SK-N-SH treated with all-trans-retinoic acid at 6 μM for 48 hours (cell line): ENCODE results near the gene CCDC14.
A peak's percentile ranks its signal among the peaks of the same experiment; 100 is the strongest.

ENCODE experiments used
- ATAC-seq: fragments of 200-7000 bp; cut with Tn5 transposase; 3 replicates; pipeline ENCODE4 v1.9.1; 2020; ENCODE audit warnings: mild to moderate bottlenecking, moderate library complexity
- ARNTL ChIP-seq: fragments of 450-650 bp; formaldehyde crosslinking; IDR thresholded peaks from 2 replicates; pipeline ENCODE4 v1.5.0; 2020; ENCODE audit warnings: low read depth, mild to moderate bottlenecking, moderate library complexity, borderline replicate concordance
- BACH2 ChIP-seq: fragments of 250-450 bp; sonication (Bioruptor Pico); IDR thresholded peaks from 2 replicates; pipeline ENCODE4 v1.9.0; 2021; ENCODE audit warnings: mild to moderate bottlenecking, borderline replicate concordance
- CSDC2 ChIP-seq: fragments of 250-450 bp; sonication (Bioruptor Pico); IDR thresholded peaks from 2 replicates; pipeline ENCODE4 v1.5.0; 2020; ENCODE audit warnings: mild to moderate bottlenecking, moderate library complexity
- ESRRG ChIP-seq: fragments of 250-450 bp; sonication (Bioruptor Pico); IDR thresholded peaks from 2 replicates; pipeline ENCODE4 v1.6.1; 2021; ENCODE audit warnings: mild to moderate bottlenecking
- GLIS3 ChIP-seq: fragments of 250-450 bp; sonication (Bioruptor Pico); IDR thresholded peaks from 2 replicates; pipeline ENCODE4 v1.5.0; 2020; ENCODE audit warnings: mild to moderate bottlenecking, moderate library complexity
- ISL1 ChIP-seq: fragments of 250-450 bp; sonication (Bioruptor Pico); IDR thresholded peaks from 2 replicates; pipeline ENCODE4 v2.1.2; 2022; ENCODE audit warnings: mild to moderate bottlenecking, moderate library complexity
- OSR1 ChIP-seq: fragments of 250-450 bp; sonication (Bioruptor Pico); IDR thresholded peaks from 2 replicates; pipeline ENCODE4 v1.8.0; 2022; ENCODE audit warnings: moderate library complexity, mild to moderate bottlenecking, inconsistent platforms
- PPARA ChIP-seq: fragments of 250-450 bp; sonication (Bioruptor Pico); IDR thresholded peaks from 2 replicates; pipeline ENCODE4 v1.5.0; 2020; ENCODE audit warnings: mild to moderate bottlenecking, borderline replicate concordance
- RARB ChIP-seq: fragments of 250-450 bp; sonication (Bioruptor Pico); IDR thresholded peaks from 2 replicates; pipeline ENCODE4 v1.8.0; 2021; ENCODE audit warnings: mild to moderate bottlenecking, moderate library complexity
- SNAI2 ChIP-seq: fragments of 250-450 bp; sonication (Bioruptor Pico); IDR thresholded peaks from 2 replicates; pipeline ENCODE4 v1.5.0; 2020; ENCODE audit warnings: mild to moderate bottlenecking, moderate library complexity
- TCF4 ChIP-seq: fragments of 250-450 bp; sonication (Bioruptor Pico); IDR thresholded peaks from 2 replicates; pipeline ENCODE4 v1.8.0; 2021; ENCODE audit warnings: mild to moderate bottlenecking, moderate library complexity, borderline replicate concordance
- TOX ChIP-seq: fragments of 250-450 bp; sonication (Bioruptor Pico); IDR thresholded peaks from 2 replicates; pipeline ENCODE4 v1.8.0; 2021; ENCODE audit warnings: mild to moderate bottlenecking, moderate library complexity, borderline replicate concordance
- ZC3H10 ChIP-seq: fragments of 250-450 bp; sonication (Bioruptor Pico); IDR thresholded peaks from 2 replicates; pipeline ENCODE4 v1.5.1; 2021; ENCODE audit warnings: mild to moderate bottlenecking, moderate library complexity
- ZFP3 ChIP-seq: fragments of 250-450 bp; sonication (Bioruptor Pico); IDR thresholded peaks from 2 replicates; pipeline ENCODE4 v1.5.0; 2020; ENCODE audit warnings: mild to moderate bottlenecking, moderate library complexity
- ZFP30 ChIP-seq: fragments of 450-650 bp; formaldehyde crosslinking; IDR thresholded peaks from 2 replicates; pipeline ENCODE4 v1.5.0; 2022; ENCODE audit warnings: mild to moderate bottlenecking, moderate library complexity
- ZNF565 ChIP-seq: fragments of 450-650 bp; formaldehyde crosslinking; conservative IDR thresholded peaks from 2 replicates; pipeline ENCODE4 v1.5.0; 2020; ENCODE audit warnings: low read depth, mild to moderate bottlenecking, moderate library complexity
- ZNF70 ChIP-seq: fragments of 450-650 bp; formaldehyde crosslinking; IDR thresholded peaks from 2 replicates; pipeline ENCODE4 v1.5.0; 2020; ENCODE audit warnings: mild to moderate bottlenecking, moderate library complexity
- ZNF8 ChIP-seq: fragments of 450-650 bp; formaldehyde crosslinking; IDR thresholded peaks from 2 replicates; pipeline ENCODE4 v1.5.0; 2020; ENCODE audit warnings: mild to moderate bottlenecking, moderate library complexity
- TF ChIP-seq, protein P1 (sequence below): fragments of 250-450 bp; sonication (Bioruptor Pico); IDR thresholded peaks from 2 replicates; pipeline ENCODE4 v1.8.0; 2021; ENCODE audit warnings: low read depth, mild to moderate bottlenecking, moderate library complexity, borderline replicate concordance
- TF ChIP-seq, protein P2 (sequence below): fragments of 250-450 bp; sonication (Bioruptor Pico); IDR thresholded peaks from 2 replicates; pipeline ENCODE4 v1.8.0; 2020; ENCODE audit warnings: mild to moderate bottlenecking, moderate library complexity, borderline replicate concordance
- TF ChIP-seq, protein P3 (sequence below): fragments of 250-450 bp; sonication (Bioruptor Pico); IDR thresholded peaks from 2 replicates; pipeline ENCODE4 v1.5.1; 2020; ENCODE audit warnings: low read depth, mild to moderate bottlenecking, moderate library complexity
- TF ChIP-seq, protein P4 (sequence below): fragments of 250-450 bp; sonication (Bioruptor Pico); IDR thresholded peaks from 2 replicates; pipeline ENCODE4 v1.5.0; 2020; ENCODE audit warnings: mild to moderate bottlenecking, moderate library complexity
- TF ChIP-seq, protein P5 (sequence below): fragments of 250-450 bp; sonication (Bioruptor Pico); IDR thresholded peaks from 2 replicates; pipeline ENCODE4 v1.5.1; 2021; ENCODE audit warnings: mild to moderate bottlenecking, moderate library complexity

The CCDC14 gene

DNA sequence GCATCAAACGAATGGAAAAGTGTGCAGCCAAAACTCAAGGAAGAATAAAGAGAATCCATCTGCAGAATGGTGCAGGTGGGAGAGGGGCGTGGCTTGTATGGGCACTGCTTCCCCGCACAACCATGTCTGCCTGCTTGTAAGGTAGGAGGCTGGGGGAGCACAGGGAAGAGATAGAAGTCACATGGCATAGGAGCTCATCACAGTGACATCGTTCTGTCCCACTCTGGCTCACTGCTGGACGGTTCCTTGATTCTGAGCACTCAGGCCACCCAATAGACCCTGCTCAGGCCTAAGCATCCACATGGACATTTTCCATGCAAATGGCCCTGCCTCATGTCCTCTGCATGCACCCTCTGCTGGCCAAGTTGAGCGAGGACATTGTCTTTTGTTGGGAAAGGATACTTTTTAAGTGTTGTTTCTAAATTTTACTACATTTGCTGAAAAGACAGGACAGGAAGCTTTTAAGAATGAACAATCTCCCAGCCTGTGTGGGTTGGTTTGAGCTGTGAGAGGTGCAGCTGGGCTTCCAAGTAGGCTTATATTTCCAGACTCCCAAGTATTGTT lies 79.9 kb downstream of the CCDC14 start:
- ATAC-seq = peak; percentile 12; the same call in 1 of the 3 replicates
- no peak for TF ChIP-seq TOX (CRISPR knock-in tag)
- TF ChIP-seq TCF4 (CRISPR knock-in tag) = no peak
- TF ChIP-seq CSDC2 (CRISPR knock-in tag) = no peak
- no peak for TF ChIP-seq SNAI2 (CRISPR knock-in tag)
- no peak for TF ChIP-seq ISL1 (CRISPR knock-in tag)
- no peak for TF ChIP-seq BACH2
- TF ChIP-seq, protein P1, sequence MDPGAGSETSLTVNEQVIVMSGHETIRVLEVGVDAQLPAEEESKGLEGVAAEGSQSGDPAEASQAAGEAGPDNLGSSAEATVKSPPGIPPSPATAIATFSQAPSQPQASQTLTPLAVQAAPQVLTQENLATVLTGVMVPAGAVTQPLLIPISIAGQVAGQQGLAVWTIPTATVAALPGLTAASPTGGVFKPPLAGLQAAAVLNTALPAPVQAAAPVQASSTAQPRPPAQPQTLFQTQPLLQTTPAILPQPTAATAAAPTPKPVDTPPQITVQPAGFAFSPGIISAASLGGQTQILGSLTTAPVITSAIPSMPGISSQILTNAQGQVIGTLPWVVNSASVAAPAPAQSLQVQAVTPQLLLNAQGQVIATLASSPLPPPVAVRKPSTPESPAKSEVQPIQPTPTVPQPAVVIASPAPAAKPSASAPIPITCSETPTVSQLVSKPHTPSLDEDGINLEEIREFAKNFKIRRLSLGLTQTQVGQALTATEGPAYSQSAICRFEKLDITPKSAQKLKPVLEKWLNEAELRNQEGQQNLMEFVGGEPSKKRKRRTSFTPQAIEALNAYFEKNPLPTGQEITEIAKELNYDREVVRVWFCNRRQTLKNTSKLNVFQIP (CRISPR knock-in tag) = no peak
- TF ChIP-seq, protein P2, sequence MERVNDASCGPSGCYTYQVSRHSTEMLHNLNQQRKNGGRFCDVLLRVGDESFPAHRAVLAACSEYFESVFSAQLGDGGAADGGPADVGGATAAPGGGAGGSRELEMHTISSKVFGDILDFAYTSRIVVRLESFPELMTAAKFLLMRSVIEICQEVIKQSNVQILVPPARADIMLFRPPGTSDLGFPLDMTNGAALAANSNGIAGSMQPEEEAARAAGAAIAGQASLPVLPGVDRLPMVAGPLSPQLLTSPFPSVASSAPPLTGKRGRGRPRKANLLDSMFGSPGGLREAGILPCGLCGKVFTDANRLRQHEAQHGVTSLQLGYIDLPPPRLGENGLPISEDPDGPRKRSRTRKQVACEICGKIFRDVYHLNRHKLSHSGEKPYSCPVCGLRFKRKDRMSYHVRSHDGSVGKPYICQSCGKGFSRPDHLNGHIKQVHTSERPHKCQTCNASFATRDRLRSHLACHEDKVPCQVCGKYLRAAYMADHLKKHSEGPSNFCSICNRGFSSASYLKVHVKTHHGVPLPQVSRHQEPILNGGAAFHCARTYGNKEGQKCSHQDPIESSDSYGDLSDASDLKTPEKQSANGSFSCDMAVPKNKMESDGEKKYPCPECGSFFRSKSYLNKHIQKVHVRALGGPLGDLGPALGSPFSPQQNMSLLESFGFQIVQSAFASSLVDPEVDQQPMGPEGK (CRISPR knock-in tag) = no peak
- no peak for TF ChIP-seq RARB (CRISPR knock-in tag)
- no peak for TF ChIP-seq ZFP3
- no peak for TF ChIP-seq ARNTL (CRISPR knock-in tag)
- TF ChIP-seq GLIS3 = no peak

DNA sequence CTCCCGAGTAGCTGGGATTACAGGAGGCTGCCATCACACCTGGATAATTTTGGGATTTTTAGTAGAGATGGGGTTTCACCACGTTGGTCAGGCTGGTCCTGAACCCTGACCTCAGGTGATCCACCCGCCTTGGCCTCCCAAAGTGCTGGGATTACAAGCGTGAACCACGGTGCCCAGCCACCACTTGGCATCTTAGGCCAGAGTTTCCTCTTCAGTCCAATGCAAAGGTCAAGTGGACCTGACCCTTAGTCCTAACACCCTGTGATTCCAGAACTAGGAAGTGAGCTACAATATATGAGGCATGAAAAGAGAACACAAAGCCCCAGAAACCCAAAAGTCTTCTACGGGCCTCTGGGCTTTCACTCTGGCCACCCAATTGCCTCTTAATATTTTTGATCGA lies 82.2 kb downstream of the CCDC14 start:
- TF ChIP-seq OSR1 (CRISPR knock-in tag) = no peak
- no peak for TF ChIP-seq ZNF8 (CRISPR knock-in tag)
- TF ChIP-seq ZFP30 (CRISPR knock-in tag) = no peak
- no peak for TF ChIP-seq CSDC2 (CRISPR knock-in tag)
- no peak for TF ChIP-seq TOX (CRISPR knock-in tag)
- TF ChIP-seq, protein P3, sequence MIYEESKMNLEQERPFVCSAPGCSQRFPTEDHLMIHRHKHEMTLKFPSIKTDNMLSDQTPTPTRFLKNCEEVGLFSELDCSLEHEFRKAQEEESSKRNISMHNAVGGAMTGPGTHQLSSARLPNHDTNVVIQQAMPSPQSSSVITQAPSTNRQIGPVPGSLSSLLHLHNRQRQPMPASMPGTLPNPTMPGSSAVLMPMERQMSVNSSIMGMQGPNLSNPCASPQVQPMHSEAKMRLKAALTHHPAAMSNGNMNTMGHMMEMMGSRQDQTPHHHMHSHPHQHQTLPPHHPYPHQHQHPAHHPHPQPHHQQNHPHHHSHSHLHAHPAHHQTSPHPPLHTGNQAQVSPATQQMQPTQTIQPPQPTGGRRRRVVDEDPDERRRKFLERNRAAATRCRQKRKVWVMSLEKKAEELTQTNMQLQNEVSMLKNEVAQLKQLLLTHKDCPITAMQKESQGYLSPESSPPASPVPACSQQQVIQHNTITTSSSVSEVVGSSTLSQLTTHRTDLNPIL (CRISPR knock-in tag) = no peak
- no peak for TF ChIP-seq TCF4 (CRISPR knock-in tag)
- no peak for TF ChIP-seq ZC3H10 (CRISPR knock-in tag)
- no peak for TF ChIP-seq GLIS3
- TF ChIP-seq, all 23 proteins: peak for 0
- ATAC-seq = no peak

DNA sequence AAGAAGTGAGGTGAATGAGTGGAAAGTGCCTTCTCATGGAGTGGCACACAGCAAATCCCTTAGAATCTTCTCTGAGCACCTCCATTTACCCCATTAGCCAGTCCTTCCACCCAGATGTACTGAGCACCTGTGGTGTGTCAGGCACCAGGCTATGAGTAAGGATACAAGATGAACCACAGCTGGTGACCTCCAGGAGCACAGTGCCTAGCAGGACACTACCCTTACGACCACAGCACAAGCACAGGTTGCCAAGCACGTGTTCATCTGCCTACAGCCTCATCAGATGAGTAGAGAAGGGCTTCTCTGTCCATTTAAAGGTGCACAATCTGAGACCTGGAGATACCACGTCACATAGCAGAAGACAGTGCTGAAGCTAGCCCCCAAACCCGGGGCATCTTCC lies 83.1 kb downstream of the CCDC14 start:
- ATAC-seq = no peak
- TF ChIP-seq SNAI2 (CRISPR knock-in tag) (no peak), RARB (CRISPR knock-in tag) (no peak), CSDC2 (CRISPR knock-in tag) (no peak), OSR1 (CRISPR knock-in tag) (no peak), ZNF70 (no peak), ZNF8 (CRISPR knock-in tag) (no peak), ZFP30 (CRISPR knock-in tag) (no peak), ZNF565 (CRISPR knock-in tag) (no peak), PPARA (CRISPR knock-in tag) (no peak), ZC3H10 (CRISPR knock-in tag) (no peak), ESRRG (CRISPR knock-in tag) (no peak), TCF4 (CRISPR knock-in tag) (no peak), BACH2 (no peak)
- TF ChIP-seq, protein P1 (CRISPR knock-in tag) = no peak
- TF ChIP-seq, protein P2 (CRISPR knock-in tag) = no peak
- TF ChIP-seq, protein P3 (CRISPR knock-in tag) = no peak
- TF ChIP-seq, protein P4, sequence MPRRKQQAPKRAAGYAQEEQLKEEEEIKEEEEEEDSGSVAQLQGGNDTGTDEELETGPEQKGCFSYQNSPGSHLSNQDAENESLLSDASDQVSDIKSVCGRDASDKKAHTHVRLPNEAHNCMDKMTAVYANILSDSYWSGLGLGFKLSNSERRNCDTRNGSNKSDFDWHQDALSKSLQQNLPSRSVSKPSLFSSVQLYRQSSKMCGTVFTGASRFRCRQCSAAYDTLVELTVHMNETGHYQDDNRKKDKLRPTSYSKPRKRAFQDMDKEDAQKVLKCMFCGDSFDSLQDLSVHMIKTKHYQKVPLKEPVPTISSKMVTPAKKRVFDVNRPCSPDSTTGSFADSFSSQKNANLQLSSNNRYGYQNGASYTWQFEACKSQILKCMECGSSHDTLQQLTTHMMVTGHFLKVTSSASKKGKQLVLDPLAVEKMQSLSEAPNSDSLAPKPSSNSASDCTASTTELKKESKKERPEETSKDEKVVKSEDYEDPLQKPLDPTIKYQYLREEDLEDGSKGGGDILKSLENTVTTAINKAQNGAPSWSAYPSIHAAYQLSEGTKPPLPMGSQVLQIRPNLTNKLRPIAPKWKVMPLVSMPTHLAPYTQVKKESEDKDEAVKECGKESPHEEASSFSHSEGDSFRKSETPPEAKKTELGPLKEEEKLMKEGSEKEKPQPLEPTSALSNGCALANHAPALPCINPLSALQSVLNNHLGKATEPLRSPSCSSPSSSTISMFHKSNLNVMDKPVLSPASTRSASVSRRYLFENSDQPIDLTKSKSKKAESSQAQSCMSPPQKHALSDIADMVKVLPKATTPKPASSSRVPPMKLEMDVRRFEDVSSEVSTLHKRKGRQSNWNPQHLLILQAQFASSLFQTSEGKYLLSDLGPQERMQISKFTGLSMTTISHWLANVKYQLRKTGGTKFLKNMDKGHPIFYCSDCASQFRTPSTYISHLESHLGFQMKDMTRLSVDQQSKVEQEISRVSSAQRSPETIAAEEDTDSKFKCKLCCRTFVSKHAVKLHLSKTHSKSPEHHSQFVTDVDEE (CRISPR knock-in tag) = no peak
- TF ChIP-seq, protein P5, sequence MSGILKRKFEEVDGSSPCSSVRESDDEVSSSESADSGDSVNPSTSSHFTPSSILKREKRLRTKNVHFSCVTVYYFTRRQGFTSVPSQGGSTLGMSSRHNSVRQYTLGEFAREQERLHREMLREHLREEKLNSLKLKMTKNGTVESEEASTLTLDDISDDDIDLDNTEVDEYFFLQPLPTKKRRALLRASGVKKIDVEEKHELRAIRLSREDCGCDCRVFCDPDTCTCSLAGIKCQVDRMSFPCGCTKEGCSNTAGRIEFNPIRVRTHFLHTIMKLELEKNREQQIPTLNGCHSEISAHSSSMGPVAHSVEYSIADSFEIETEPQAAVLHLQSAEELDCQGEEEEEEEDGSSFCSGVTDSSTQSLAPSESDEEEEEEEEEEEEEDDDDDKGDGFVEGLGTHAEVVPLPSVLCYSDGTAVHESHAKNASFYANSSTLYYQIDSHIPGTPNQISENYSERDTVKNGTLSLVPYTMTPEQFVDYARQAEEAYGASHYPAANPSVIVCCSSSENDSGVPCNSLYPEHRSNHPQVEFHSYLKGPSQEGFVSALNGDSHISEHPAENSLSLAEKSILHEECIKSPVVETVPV (CRISPR knock-in tag) = no peak
